GM19463 (cell line): ENCODE results near the gene CXorf65.

Experiments used
- ATAC-seq: cut with Tn5 transposase; IDR thresholded peaks from one replicate; pipeline ENCODE4 v1.9.1; 2021; ENCODE audit warnings: mild to moderate bottlenecking, moderate library complexity; ENCODE audit not compliant: unreplicated experiment

The CXorf65 gene

GRCh38 chrX:71107762-71108360, 1.3 kb upstream of the CXorf65 start:
- ATAC-seq, result no peak

GRCh38 chrX:71107245-71107644, 705 bp upstream of the CXorf65 start:
- ATAC-seq, result no peak

- no peak for ATAC-seq
Measured at GRCh38 chrX:71105628-71106027, 912 bp downstream of the CXorf65 start.

GRCh38 chrX:71103110-71103983, 3.2 kb downstream of the CXorf65 start:
- peak; percentile 66 for ATAC-seq

GRCh38 chrX:71102292-71102691, 4.2 kb downstream of the CXorf65 start:
- ATAC-seq, result no peak

- no peak for ATAC-seq
Measured at GRCh38 chrX:71100581-71101505, 5.7 kb downstream of the CXorf65 start.

- no peak for ATAC-seq
Measured at GRCh38 chrX:71099736-71100135, 6.8 kb downstream of the CXorf65 start.

GRCh38 chrX:71098951-71099506, 7.5 kb downstream of the CXorf65 start:
- ATAC-seq, result no peak

GRCh38 chrX:71098302-71098701, 8.2 kb downstream of the CXorf65 start:
- peak; percentile 40 for ATAC-seq

GRCh38 chrX:71096760-71097032, 9.8 kb downstream of the CXorf65 start:
- no peak for ATAC-seq

- peak; percentile 5 for ATAC-seq
Measured at GRCh38 chrX:71095981-71096759, 10.4 kb downstream of the CXorf65 start.

- ATAC-seq, result peak; percentile 93
Measured at GRCh38 chrX:71095555-71095980, 11.0 kb downstream of the CXorf65 start, which contains the start of gene FOXO4. Gene FOXO4, plus strand, starts transcription at chrX:71095851. Its CDS starts 678 bp downstream, at chrX:71096529.

- no peak for ATAC-seq
Measured at GRCh38 chrX:71095033-71095432, 11.5 kb downstream of the CXorf65 start.

GRCh38 chrX:71091263-71091662, 15.3 kb downstream of the CXorf65 start:
- ATAC-seq, result no peak

- no peak for ATAC-seq
Measured at GRCh38 chrX:71085900-71086299, 20.6 kb downstream of the CXorf65 start.

GRCh38 chrX:71082822-71083221, 23.7 kb downstream of the CXorf65 start:
- ATAC-seq, result no peak

- no peak for ATAC-seq
Measured at GRCh38 chrX:71082124-71082647, 24.4 kb downstream of the CXorf65 start.

- ATAC-seq, result no peak
Measured at GRCh38 chrX:71081330-71082123, 25.0 kb downstream of the CXorf65 start.

- no peak for ATAC-seq
Measured at GRCh38 chrX:71070531-71070930, 36.0 kb downstream of the CXorf65 start.
